Astrocyte of the spinal cord (primary cell): Measurements from ENCODE around the gene XRCC3.

Experiments used
- DNase-seq: peaks from one replicate; pipeline ENCODE4 v3.0.0; 2011; ENCODE audit warnings: low read depth, low spot score
- H3K4me3 ChIP-seq: 2 replicates; pipeline ENCODE4 v1.5.1; 2011; ENCODE audit warnings: low read depth, mild to moderate bottlenecking, low read length, moderate library complexity
- in situ Hi-C: cut with HindIII; loops from 2 replicates; pipeline ENCODE4 v1.10.0; 2017; ENCODE audit warnings: low sequenced_read_pairs
- TF ChIP-seq, protein P1 (sequence below): IDR thresholded peaks from 2 replicates; pipeline ENCODE4 v1.5.1; 2012; ENCODE audit warnings: low read depth, mild to moderate bottlenecking, low read length, inconsistent platforms

Gene XRCC3

DNA sequence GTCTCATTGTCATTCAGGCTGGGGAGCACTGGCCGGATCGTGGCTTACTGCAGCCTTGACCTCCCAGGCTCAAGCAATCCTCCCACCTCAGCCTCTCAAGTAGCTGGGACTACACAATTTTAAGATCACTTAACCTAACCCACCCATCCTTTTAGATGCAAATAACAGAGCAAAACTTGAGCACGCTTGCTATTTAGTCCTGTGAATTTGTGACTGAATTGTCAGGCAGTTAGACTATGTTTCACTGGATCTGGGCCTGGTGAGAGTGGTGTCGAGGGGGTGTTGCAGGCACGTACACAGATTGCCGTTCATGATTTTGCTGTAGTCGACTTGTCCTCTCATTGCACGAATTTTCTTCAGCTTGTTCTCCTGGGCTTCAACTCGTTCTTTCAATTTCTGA lies 38.5 kb upstream of the XRCC3 start:
- TF ChIP-seq, protein P1, sequence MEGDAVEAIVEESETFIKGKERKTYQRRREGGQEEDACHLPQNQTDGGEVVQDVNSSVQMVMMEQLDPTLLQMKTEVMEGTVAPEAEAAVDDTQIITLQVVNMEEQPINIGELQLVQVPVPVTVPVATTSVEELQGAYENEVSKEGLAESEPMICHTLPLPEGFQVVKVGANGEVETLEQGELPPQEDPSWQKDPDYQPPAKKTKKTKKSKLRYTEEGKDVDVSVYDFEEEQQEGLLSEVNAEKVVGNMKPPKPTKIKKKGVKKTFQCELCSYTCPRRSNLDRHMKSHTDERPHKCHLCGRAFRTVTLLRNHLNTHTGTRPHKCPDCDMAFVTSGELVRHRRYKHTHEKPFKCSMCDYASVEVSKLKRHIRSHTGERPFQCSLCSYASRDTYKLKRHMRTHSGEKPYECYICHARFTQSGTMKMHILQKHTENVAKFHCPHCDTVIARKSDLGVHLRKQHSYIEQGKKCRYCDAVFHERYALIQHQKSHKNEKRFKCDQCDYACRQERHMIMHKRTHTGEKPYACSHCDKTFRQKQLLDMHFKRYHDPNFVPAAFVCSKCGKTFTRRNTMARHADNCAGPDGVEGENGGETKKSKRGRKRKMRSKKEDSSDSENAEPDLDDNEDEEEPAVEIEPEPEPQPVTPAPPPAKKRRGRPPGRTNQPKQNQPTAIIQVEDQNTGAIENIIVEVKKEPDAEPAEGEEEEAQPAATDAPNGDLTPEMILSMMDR: no peak
- no peak for DNase-seq
- H3K4me3 ChIP-seq: no peak overlapping the region
- in situ Hi-C loops: no loop called here

DNA sequence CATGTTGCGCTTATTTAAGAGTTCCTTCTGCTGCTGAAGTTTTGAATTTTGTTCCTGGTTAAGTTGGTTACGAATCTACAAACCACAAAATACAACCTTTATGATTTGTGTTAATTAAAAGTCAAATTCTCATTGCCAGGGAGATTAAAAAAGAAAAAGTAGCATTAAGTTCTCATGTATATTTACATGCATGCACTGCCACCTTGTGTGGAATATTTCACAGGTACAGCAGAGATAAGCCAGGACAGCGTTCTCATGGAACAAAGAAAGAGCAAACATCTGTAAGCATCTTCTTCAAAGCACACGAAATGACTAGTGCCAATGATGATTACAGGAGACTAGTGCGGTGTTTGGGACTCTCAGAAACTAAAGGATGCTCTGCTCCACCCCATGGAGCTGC lies 34.6 kb upstream of the XRCC3 start:
- in situ Hi-C loops: no loop called here
- DNase-seq: no peak

DNA sequence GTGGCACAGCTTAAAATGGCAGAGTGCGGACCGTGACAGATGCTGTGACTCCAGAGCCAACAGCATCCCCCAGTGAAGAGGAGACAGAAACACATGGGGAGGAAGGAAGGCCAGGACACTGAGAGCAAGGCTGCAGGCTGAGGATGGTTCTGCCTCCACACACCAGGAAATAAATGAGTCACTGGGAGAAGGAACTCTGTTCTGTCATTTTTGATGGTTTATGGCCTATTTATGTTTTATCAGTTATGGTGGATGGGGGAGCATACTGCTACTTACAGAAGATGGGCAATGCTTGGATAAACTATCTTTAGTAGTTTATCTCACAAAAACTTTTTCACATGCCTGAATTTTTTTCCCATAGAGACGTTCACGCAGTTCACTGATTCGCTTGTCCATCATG lies 34.2 kb upstream of the XRCC3 start:
- in situ Hi-C loops: no loop called here
- DNase-seq: no peak
- TF ChIP-seq, protein P1: no peak
- H3K4me3 ChIP-seq: no peak overlapping the region

More for the DNA sequence above, 34.6 kb upstream of the XRCC3 start:
- H3K4me3 ChIP-seq: no peak overlapping the region
- TF ChIP-seq, protein P1: peak; percentile 9

GRCh38 chr14:103748534-103748857 lies 33.2 kb upstream of the XRCC3 start:
- in situ Hi-C loops: no loop called here
- no peak for DNase-seq
- TF ChIP-seq, protein P1: no peak
- no peak overlapping the region for H3K4me3 ChIP-seq

DNA sequence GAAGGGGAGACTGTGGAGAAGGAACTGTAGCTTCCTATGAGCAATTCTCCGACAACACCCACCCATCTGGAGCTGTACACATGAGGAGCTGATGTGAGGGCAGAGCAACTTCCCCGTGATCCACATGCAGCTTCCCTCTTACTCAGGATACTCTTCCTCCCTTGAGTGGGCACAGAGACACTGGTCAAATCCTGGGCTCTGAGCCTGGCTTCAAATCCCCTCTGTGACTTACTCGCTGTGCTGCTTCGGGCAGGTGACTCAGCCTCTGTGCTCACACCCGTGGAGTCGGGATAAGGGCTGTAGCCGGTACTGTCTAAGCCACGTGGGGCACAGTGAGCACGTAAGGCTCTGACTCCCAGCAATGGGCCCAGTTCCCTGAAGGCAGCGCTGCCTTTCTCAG lies 31.4 kb upstream of the XRCC3 start:
- in situ Hi-C loops: no loop called here
- peak; percentile 53 for DNase-seq
- H3K4me3 ChIP-seq: no peak overlapping the region
- TF ChIP-seq, protein P1: no peak

- TF ChIP-seq, protein P1: no peak
- in situ Hi-C loops: no loop called here
- DNase-seq: no peak
- H3K4me3 ChIP-seq: no peak overlapping the region
These were observed 30.2 kb upstream of the XRCC3 start for GRCh38 chr14:103745424-103745823.
